ENCODE data around the gene EFNA5. TPM values are rescaled to one million over a fixed set of nuclear protein-coding genes. Genes with fewer than 3 reads are reported as not detected.

Gene EFNA5
- total RNA-seq, 1 donor from 2014 or later = 2.2 TPM

- DNase-seq (ENCODE audit: low spot score in 2 of 2) = no peak
- TF ChIP-seq CTCF (IDR thresholded peaks at IDR 0.05) = no peak
- Histone ChIP-seq H3K27me3 (no peaks in the 10 kb centered on the region), H3K4me1 (no peaks in the 10 kb centered on the region), H3K27ac (no peak overlapping the region), H3K36me3 (no peaks in the 10 kb centered on the region), H3K9me3 (no peaks in the 10 kb centered on the region), H3K4me3 (no peak overlapping the region)
- intact Hi-C loops (cut with DNase I) = no loop called here
Measured at GRCh38 chr5:107337281-107337680, 333.5 kb downstream of the EFNA5 start.

- Histone ChIP-seq H3K4me1 (no peaks in the 10 kb centered on the region), H3K9me3 (no peaks in the 10 kb centered on the region), H3K27ac (no peak overlapping the region), H3K36me3 (no peaks in the 10 kb centered on the region), H3K4me3 (no peak overlapping the region), H3K27me3 (no peaks in the 10 kb centered on the region)
- no peak for DNase-seq (ENCODE audit: low spot score in 2 of 2)
- TF ChIP-seq CTCF (IDR thresholded peaks at IDR 0.05) = no peak
- intact Hi-C loops (cut with DNase I) = no loop called here
Measured at GRCh38 chr5:107331882-107332281, 338.9 kb downstream of the EFNA5 start.

- Histone ChIP-seq H3K9me3 (no peaks in the 10 kb centered on the region), H3K27ac (no peak overlapping the region), H3K4me1 (no peaks in the 10 kb centered on the region), H3K36me3 (no peaks in the 10 kb centered on the region), H3K4me3 (no peak overlapping the region), H3K27me3 (no peaks in the 10 kb centered on the region)
- no peak for DNase-seq (ENCODE audit: low spot score in 2 of 2)
- TF ChIP-seq CTCF (IDR thresholded peaks at IDR 0.05) = no peak
- intact Hi-C loops (cut with DNase I) = no loop called here
Measured at GRCh38 chr5:107331312-107331711, 339.4 kb downstream of the EFNA5 start.

- Histone ChIP-seq H3K4me3 (no peak overlapping the region), H3K4me1 (no peaks in the 10 kb centered on the region), H3K27me3 (no peaks in the 10 kb centered on the region), H3K9me3 (no peaks in the 10 kb centered on the region), H3K27ac (no peak overlapping the region), H3K36me3 (no peaks in the 10 kb centered on the region)
- TF ChIP-seq CTCF (IDR thresholded peaks at IDR 0.05) = no peak
- intact Hi-C loops (cut with DNase I) = no loop called here
- no peak for DNase-seq (ENCODE audit: low spot score in 2 of 2)
Measured at GRCh38 chr5:107330903-107331302, 339.8 kb downstream of the EFNA5 start.

- Histone ChIP-seq H3K9me3 (no peaks in the 10 kb centered on the region), H3K4me1 (no peaks in the 10 kb centered on the region), H3K27me3 (no peaks in the 10 kb centered on the region), H3K27ac (no peak overlapping the region), H3K36me3 (no peaks in the 10 kb centered on the region), H3K4me3 (no peak overlapping the region)
- no peak for DNase-seq (ENCODE audit: low spot score in 2 of 2)
- no peak for TF ChIP-seq CTCF (IDR thresholded peaks at IDR 0.05)
- intact Hi-C loops (cut with DNase I) = no loop called here
Measured at GRCh38 chr5:107329850-107330249, 340.9 kb downstream of the EFNA5 start.
